NCI-H1694 (cell line): Measurements from ENCODE around the gene STKLD1.
A peak's percentile ranks its signal among the peaks of the same experiment; 100 is the strongest.

Source experiments
- DNase-seq: peaks from one replicate; lab custom pipeline; 2025; lab: John Stamatoyannopoulos, UW

Gene STKLD1

GRCh38 chr9:133345596-133345995 lies 30.6 kb upstream of the STKLD1 start:
- no peak for DNase-seq

GRCh38 chr9:133346021-133346785 lies 30.0 kb upstream of the STKLD1 start:
- DNase-seq: no peak

- DNase-seq: no peak
Measured at GRCh38 chr9:133347515-133347984, 28.6 kb upstream of the STKLD1 start.

GRCh38 chr9:133347985-133348717 lies 28.0 kb upstream of the STKLD1 start, which contains the start of the genes MED22 and RPL7A:
Gene MED22 (minus strand): TSS chr9:133348131. CDS start chr9:133346662, 1,469 bp downstream.
Gene RPL7A (plus strand): TSS chr9:133348218. CDS start chr9:133348244, 26 bp downstream.
- peak; percentile 92 for DNase-seq

GRCh38 chr9:133348718-133349573 lies 27.2 kb upstream of the STKLD1 start:
- no peak for DNase-seq

GRCh38 chr9:133349965-133350616 lies 26.1 kb upstream of the STKLD1 start:
- DNase-seq: no peak

GRCh38 chr9:133351526-133351907 lies 24.6 kb upstream of the STKLD1 start:
- no peak for DNase-seq

GRCh38 chr9:133351908-133352634 lies 24.1 kb upstream of the STKLD1 start:
- no peak for DNase-seq

GRCh38 chr9:133352635-133353340 lies 23.4 kb upstream of the STKLD1 start:
- DNase-seq: no peak

- DNase-seq: no peak
Measured at GRCh38 chr9:133353548-133353947, 22.6 kb upstream of the STKLD1 start.

- no peak for DNase-seq
Measured at GRCh38 chr9:133354766-133355165, 21.4 kb upstream of the STKLD1 start.

GRCh38 chr9:133355881-133356357 lies 20.2 kb upstream of the STKLD1 start:
- no peak for DNase-seq

- DNase-seq: peak; percentile 38
Measured at GRCh38 chr9:133356391-133357091, 19.6 kb upstream of the STKLD1 start, which contains the start of the genes SURF1 and SURF2. Gene SURF1 (minus strand): TSS chr9:133356487. CDS start chr9:133356453, 34 bp downstream. Gene SURF2 (plus strand): TSS chr9:133356550. CDS start chr9:133356593, 43 bp downstream.

GRCh38 chr9:133357656-133358055 lies 18.5 kb upstream of the STKLD1 start:
- no peak for DNase-seq

GRCh38 chr9:133359399-133360175 lies 16.6 kb upstream of the STKLD1 start:
- DNase-seq: peak; percentile 36

GRCh38 chr9:133360400-133361393 lies 15.5 kb upstream of the STKLD1 start:
- no peak for DNase-seq

GRCh38 chr9:133361507-133362092 lies 14.6 kb upstream of the STKLD1 start:
- no peak for DNase-seq
